ENCODE data around the gene ENDOV. TPM values are rescaled to one million over a fixed set of nuclear protein-coding genes. Genes with fewer than 3 reads are reported as not detected.

The ENDOV gene
- total RNA-seq, 1 donor from 2014 or later: 25.1 TPM

GRCh38 chr17:80413771-80414507, 1.0 kb upstream of the ENDOV start:
- H3K36me3 ChIP-seq: peaks cover 12% of the 10 kb centered on the region
- no peaks in the 10 kb centered on the region for H3K9me3 ChIP-seq
- DNase-seq (no peak), ATAC-seq (no peak)
- no peaks in the 10 kb centered on the region for H3K27me3 ChIP-seq
- TF ChIP-seq CTCF (IDR thresholded peaks at IDR 0.05): no peak
- H3K4me3 ChIP-seq: peak overlapping the region; percentile 100
- intact Hi-C loops (cut with DNase I): no loop called here
- H3K27ac ChIP-seq: no peak overlapping the region
- H3K4me1 ChIP-seq: peaks cover 29% of the 10 kb centered on the region

GRCh38 chr17:80414508-80414802, 512 bp upstream of the ENDOV start:
- intact Hi-C loops (cut with DNase I): no loop called here
- no peaks in the 10 kb centered on the region for H3K9me3 ChIP-seq
- TF ChIP-seq CTCF (IDR thresholded peaks at IDR 0.05): no peak
- DNase-seq (no peak), ATAC-seq (no peak)
- no peaks in the 10 kb centered on the region for H3K27me3 ChIP-seq
- peaks cover 12% of the 10 kb centered on the region for H3K36me3 ChIP-seq
- H3K27ac ChIP-seq: peak overlapping the region; percentile 96
- H3K4me3 ChIP-seq: peak overlapping the region; percentile 100
- peaks cover 27% of the 10 kb centered on the region for H3K4me1 ChIP-seq

- ATAC-seq: peak; percentile 25
- no peaks in the 10 kb centered on the region for H3K9me3 ChIP-seq
- intact Hi-C loops (cut with DNase I): no loop called here
- H3K4me1 ChIP-seq: peaks cover 27% of the 10 kb centered on the region
- H3K36me3 ChIP-seq: peaks cover 19% of the 10 kb centered on the region
- peak overlapping the region; percentile 100 for H3K4me3 ChIP-seq
- H3K27me3 ChIP-seq: no peaks in the 10 kb centered on the region
- no peak for TF ChIP-seq CTCF (IDR thresholded peaks at IDR 0.05)
- DNase-seq: no peak
- H3K27ac ChIP-seq: peak overlapping the region; percentile 96
Observed at GRCh38 chr17:80415626-80416137, 715 bp downstream of the ENDOV start.

- H3K36me3 ChIP-seq: peaks cover 19% of the 10 kb centered on the region
- no peak for TF ChIP-seq CTCF (IDR thresholded peaks at IDR 0.05)
- no peaks in the 10 kb centered on the region for H3K27me3 ChIP-seq
- peak overlapping the region; percentile 100 for H3K4me3 ChIP-seq
- ATAC-seq (no peak), DNase-seq (no peak)
- H3K9me3 ChIP-seq: no peaks in the 10 kb centered on the region
- H3K27ac ChIP-seq: no peak overlapping the region
- intact Hi-C loops (cut with DNase I): no loop called here
- peaks cover 27% of the 10 kb centered on the region for H3K4me1 ChIP-seq
Observed at GRCh38 chr17:80416260-80416939, 1.4 kb downstream of the ENDOV start.

- no peak for DNase-seq
Observed at GRCh38 chr17:80416940-80417293, 1.9 kb downstream of the ENDOV start.

More at GRCh38 chr17:80416940-80417293, 1.9 kb downstream of the ENDOV start:
- Histone ChIP-seq H3K4me1 (peaks cover 27% of the 10 kb centered on the region), H3K27me3 (no peaks in the 10 kb centered on the region), H3K27ac (no peak overlapping the region), H3K9me3 (no peaks in the 10 kb centered on the region), H3K36me3 (peaks cover 19% of the 10 kb centered on the region), H3K4me3 (no peak overlapping the region)
- TF ChIP-seq CTCF (IDR thresholded peaks at IDR 0.05): no peak
- ATAC-seq: no peak
- intact Hi-C loops (cut with DNase I): no loop called here
